ENCODE results near the gene CYP27B1.

- TF ChIP-seq POLR2A (IDR thresholded peaks at IDR 0.05; ENCODE audit: extremely low read depth, insufficient read length), result no peak
- TF ChIP-seq CTCF (IDR thresholded peaks at IDR 0.05; ENCODE audit: low read depth, low read length), result no peak
- TF ChIP-seq MAX (IDR thresholded peaks at IDR 0.05; ENCODE audit: low read depth, low read length), result no peak
Measured at GRCh38 chr12:57729321-57729844, 37.5 kb downstream of the CYP27B1 start.
